ENCODE results near the gene FCRLB.

DNA sequence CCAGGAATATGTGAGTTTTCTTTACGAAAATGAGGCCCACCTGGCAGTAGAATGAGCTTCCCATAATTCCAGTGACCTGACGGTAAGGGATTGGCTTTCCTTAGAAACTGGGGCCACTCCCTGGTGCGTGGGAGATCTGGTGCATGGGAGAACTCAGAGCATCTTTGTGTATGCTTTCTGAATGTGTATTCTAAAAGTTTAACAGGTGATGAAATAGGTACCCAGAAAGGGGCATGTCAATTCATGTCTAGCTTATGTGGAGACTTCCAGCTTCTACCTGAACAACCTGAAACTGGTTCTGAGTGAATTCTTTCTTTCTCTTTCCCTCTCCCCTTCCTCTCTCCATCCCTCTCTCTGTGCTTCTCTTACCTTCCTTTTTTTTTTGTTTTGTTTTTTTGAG is 29.5 kb upstream of the FCRLB start:
- TF ChIP-seq POLR2AphosphoS5 (IDR thresholded peaks at IDR 0.05; ENCODE audit: low read depth) (no peak), EZH2 (IDR thresholded peaks at IDR 0.05; ENCODE audit: low read depth, unreplicated experiment) (no peak), JUNB (IDR thresholded peaks at IDR 0.05; ENCODE audit: unreplicated experiment) (no peak), REST (IDR thresholded peaks at IDR 0.05; ENCODE audit: unreplicated experiment) (no peak), ZNF331 (CRISPR knock-in tag; IDR thresholded peaks at IDR 0.05; ENCODE audit: low read depth) (no peak), EZH2phosphoT487 (IDR thresholded peaks at IDR 0.05; ENCODE audit: unreplicated experiment) (no peak), ZNF114 (CRISPR knock-in tag; IDR thresholded peaks at IDR 0.05) (no peak)
- TF ChIP-seq, protein P1, sequence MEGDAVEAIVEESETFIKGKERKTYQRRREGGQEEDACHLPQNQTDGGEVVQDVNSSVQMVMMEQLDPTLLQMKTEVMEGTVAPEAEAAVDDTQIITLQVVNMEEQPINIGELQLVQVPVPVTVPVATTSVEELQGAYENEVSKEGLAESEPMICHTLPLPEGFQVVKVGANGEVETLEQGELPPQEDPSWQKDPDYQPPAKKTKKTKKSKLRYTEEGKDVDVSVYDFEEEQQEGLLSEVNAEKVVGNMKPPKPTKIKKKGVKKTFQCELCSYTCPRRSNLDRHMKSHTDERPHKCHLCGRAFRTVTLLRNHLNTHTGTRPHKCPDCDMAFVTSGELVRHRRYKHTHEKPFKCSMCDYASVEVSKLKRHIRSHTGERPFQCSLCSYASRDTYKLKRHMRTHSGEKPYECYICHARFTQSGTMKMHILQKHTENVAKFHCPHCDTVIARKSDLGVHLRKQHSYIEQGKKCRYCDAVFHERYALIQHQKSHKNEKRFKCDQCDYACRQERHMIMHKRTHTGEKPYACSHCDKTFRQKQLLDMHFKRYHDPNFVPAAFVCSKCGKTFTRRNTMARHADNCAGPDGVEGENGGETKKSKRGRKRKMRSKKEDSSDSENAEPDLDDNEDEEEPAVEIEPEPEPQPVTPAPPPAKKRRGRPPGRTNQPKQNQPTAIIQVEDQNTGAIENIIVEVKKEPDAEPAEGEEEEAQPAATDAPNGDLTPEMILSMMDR (conservative IDR thresholded peaks at IDR 0.05; ENCODE audit: low read depth in 2 of 2): no peak
- TF ChIP-seq, protein P2, sequence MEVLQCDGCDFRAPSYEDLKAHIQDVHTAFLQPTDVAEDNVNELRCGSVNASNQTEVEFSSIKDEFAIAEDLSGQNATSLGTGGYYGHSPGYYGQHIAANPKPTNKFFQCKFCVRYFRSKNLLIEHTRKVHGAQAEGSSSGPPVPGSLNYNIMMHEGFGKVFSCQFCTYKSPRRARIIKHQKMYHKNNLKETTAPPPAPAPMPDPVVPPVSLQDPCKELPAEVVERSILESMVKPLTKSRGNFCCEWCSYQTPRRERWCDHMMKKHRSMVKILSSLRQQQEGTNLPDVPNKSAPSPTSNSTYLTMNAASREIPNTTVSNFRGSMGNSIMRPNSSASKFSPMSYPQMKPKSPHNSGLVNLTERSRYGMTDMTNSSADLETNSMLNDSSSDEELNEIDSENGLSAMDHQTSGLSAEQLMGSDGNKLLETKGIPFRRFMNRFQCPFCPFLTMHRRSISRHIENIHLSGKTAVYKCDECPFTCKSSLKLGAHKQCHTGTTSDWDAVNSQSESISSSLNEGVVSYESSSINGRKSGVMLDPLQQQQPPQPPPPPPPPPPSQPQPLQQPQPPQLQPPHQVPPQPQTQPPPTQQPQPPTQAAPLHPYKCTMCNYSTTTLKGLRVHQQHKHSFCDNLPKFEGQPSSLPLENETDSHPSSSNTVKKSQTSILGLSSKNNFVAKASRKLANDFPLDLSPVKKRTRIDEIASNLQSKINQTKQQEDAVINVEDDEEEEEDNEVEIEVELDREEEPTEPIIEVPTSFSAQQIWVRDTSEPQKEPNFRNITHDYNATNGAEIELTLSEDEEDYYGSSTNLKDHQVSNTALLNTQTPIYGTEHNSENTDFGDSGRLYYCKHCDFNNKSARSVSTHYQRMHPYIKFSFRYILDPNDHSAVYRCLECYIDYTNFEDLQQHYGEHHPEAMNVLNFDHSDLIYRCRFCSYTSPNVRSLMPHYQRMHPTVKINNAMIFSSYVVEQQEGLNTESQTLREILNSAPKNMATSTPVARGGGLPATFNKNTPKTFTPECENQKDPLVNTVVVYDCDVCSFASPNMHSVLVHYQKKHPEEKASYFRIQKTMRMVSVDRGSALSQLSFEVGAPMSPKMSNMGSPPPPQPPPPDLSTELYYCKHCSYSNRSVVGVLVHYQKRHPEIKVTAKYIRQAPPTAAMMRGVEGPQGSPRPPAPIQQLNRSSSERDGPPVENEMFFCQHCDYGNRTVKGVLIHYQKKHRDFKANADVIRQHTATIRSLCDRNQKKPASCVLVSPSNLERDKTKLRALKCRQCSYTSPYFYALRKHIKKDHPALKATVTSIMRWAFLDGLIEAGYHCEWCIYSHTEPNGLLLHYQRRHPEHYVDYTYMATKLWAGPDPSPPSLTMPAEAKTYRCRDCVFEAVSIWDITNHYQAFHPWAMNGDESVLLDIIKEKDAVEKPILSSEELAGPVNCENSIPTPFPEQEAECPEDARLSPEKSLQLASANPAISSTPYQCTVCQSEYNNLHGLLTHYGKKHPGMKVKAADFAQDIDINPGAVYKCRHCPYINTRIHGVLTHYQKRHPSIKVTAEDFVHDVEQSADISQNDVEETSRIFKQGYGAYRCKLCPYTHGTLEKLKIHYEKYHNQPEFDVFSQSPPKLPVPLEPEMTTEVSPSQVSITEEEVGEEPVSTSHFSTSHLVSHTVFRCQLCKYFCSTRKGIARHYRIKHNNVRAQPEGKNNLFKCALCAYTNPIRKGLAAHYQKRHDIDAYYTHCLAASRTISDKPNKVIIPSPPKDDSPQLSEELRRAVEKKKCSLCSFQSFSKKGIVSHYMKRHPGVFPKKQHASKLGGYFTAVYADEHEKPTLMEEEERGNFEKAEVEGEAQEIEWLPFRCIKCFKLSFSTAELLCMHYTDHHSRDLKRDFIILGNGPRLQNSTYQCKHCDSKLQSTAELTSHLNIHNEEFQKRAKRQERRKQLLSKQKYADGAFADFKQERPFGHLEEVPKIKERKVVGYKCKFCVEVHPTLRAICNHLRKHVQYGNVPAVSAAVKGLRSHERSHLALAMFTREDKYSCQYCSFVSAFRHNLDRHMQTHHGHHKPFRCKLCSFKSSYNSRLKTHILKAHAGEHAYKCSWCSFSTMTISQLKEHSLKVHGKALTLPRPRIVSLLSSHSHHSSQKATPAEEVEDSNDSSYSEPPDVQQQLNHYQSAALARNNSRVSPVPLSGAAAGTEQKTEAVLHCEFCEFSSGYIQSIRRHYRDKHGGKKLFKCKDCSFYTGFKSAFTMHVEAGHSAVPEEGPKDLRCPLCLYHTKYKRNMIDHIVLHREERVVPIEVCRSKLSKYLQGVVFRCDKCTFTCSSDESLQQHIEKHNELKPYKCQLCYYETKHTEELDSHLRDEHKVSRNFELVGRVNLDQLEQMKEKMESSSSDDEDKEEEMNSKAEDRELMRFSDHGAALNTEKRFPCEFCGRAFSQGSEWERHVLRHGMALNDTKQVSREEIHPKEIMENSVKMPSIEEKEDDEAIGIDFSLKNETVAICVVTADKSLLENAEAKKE (CRISPR knock-in tag; IDR thresholded peaks at IDR 0.05): no peak

All from GM23338 (cell line).